Neutrophil (primary cell): Measurements from ENCODE around the gene EVL.

Source experiments
- H3K27ac ChIP-seq: fragments of 200-600 bp; sonication (generic); 2 replicates; pipeline ENCODE4 v1.5.1; 2016; ENCODE audit warnings: mild to moderate bottlenecking, moderate library complexity
- H3K27me3 ChIP-seq: fragments of 200-600 bp; sonication (generic); 2 replicates; pipeline ENCODE4 v1.6.0; 2016; ENCODE audit warnings: mild to moderate bottlenecking
- H3K36me3 ChIP-seq: fragments of 200-600 bp; sonication (generic); 2 replicates; pipeline ENCODE4 v1.5.1; 2017
- H3K4me1 ChIP-seq, 2 experiments: fragments of 200-600 bp in 1 of 2; sonication (generic) in 1 of 2; 1 replicate in 1 of 2; 2 replicates in 1 of 2; pipeline versions ENCODE4 v1.5.1 to v1.6.1; 2013 to 2016; ENCODE audit warnings: low read depth in 1 of 2, low read length in 1 of 2, mild to moderate bottlenecking in 1 of 2, moderate library complexity in 1 of 2; ENCODE audit not compliant: control insufficient read depth in 1 of 2, insufficient read depth in 1 of 2
- H3K4me3 ChIP-seq, 2 experiments: fragments of 200-600 bp in 1 of 2; sonication (generic) in 1 of 2; 1 replicate in 1 of 2; 2 replicates in 1 of 2; pipeline ENCODE4 v1.5.1; 2013 to 2016; ENCODE audit warnings: low read depth in 1 of 2, low read length in 1 of 2, mild to moderate bottlenecking in 1 of 2, moderate library complexity in 1 of 2
- H3K9me3 ChIP-seq: fragments of 200-600 bp; sonication (generic); 2 replicates; pipeline ENCODE4 v1.5.1; 2016
- CTCF ChIP-seq: fragments of 200-600 bp; sonication (generic); IDR thresholded peaks from 2 replicates; pipeline ENCODE4 v1.5.1; 2016; ENCODE audit warnings: antibody characterized with exemption

The EVL gene

GRCh38 chr14:100150932-100151587 is 85.8 kb downstream of the EVL start:
- H3K27ac ChIP-seq = no peak overlapping the region
- H3K4me3 ChIP-seq = no peak overlapping the region
- H3K27me3 ChIP-seq = peaks cover 5% of the 10 kb centered on the region
- no peaks in the 10 kb centered on the region for H3K36me3 ChIP-seq
- H3K9me3 ChIP-seq = peaks cover 12% of the 10 kb centered on the region
- TF ChIP-seq CTCF = no peak
- peaks cover 10 to 15% of the 10 kb centered on the region in 2 experiments for H3K4me1 ChIP-seq

- H3K4me3 ChIP-seq = no peak overlapping the region
- H3K9me3 ChIP-seq = peaks cover 12% of the 10 kb centered on the region
- H3K4me1 ChIP-seq = peaks cover 4 to 8% of the 10 kb centered on the region in 2 experiments
- no peaks in the 10 kb centered on the region for H3K36me3 ChIP-seq
- no peak for TF ChIP-seq CTCF
- peaks cover 15% of the 10 kb centered on the region for H3K27me3 ChIP-seq
- H3K27ac ChIP-seq = no peak overlapping the region
Observed at GRCh38 chr14:100152091-100152490, 86.9 kb downstream of the EVL start.

- peaks cover 12% of the 10 kb centered on the region for H3K9me3 ChIP-seq
- no peaks in the 10 kb centered on the region for H3K4me1 ChIP-seq
- no peak overlapping the region for H3K27ac ChIP-seq
- no peaks in the 10 kb centered on the region for H3K36me3 ChIP-seq
- no peak overlapping the region for H3K4me3 ChIP-seq
- TF ChIP-seq CTCF = no peak
- peaks cover 30% of the 10 kb centered on the region for H3K27me3 ChIP-seq
Observed at GRCh38 chr14:100153560-100153959, 88.3 kb downstream of the EVL start.

GRCh38 chr14:100155049-100155621 is 89.9 kb downstream of the EVL start:
- no peak overlapping the region for H3K4me3 ChIP-seq
- H3K27me3 ChIP-seq = peaks cover 45% of the 10 kb centered on the region
- no peak overlapping the region for H3K27ac ChIP-seq
- H3K36me3 ChIP-seq = no peaks in the 10 kb centered on the region
- peaks cover 12 to 13% of the 10 kb centered on the region in 2 experiments for H3K4me1 ChIP-seq
- peaks cover 12% of the 10 kb centered on the region for H3K9me3 ChIP-seq
- TF ChIP-seq CTCF = peak; percentile 35

- Histone ChIP-seq H3K27me3 (peaks cover 54% of the 10 kb centered on the region), H3K27ac (no peak overlapping the region), H3K4me3 (no peak overlapping the region), H3K9me3 (peaks cover 12% of the 10 kb centered on the region), H3K4me1 (peaks cover 12 to 13% of the 10 kb centered on the region in 2 experiments), H3K36me3 (no peaks in the 10 kb centered on the region)
- TF ChIP-seq CTCF = no peak
Observed at GRCh38 chr14:100155756-100156616, 90.8 kb downstream of the EVL start.
